ENCODE measurements around the gene RAB11A.

DNA sequence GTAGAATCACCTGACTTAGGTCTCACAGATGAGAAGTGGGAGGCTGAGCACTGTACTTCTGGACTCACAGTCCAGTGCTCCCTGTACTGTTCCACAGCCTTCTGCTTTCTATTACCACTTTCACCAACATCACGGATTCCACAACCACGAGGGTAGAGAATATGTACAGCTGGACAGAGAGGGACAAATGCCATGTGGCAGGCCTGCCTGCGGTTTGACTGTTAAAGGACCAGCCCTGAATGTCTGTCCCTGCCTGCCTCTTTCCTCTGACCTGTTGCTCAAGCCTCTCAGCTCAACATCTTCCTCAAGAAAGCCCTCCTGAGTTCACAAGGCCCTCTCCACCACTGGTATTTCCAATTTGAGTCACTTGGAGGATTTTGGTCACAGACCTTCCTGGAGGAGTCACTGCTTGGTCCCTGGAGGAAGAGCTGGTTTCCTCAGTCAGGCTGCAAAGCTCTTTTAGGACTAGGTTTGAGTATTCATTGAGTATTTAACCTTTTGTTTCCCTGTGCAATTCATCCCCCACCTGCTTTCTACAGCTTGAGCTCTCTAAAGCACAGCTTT, 49.1 kb downstream of the RAB11A start:
- TF ChIP-seq, protein P1, sequence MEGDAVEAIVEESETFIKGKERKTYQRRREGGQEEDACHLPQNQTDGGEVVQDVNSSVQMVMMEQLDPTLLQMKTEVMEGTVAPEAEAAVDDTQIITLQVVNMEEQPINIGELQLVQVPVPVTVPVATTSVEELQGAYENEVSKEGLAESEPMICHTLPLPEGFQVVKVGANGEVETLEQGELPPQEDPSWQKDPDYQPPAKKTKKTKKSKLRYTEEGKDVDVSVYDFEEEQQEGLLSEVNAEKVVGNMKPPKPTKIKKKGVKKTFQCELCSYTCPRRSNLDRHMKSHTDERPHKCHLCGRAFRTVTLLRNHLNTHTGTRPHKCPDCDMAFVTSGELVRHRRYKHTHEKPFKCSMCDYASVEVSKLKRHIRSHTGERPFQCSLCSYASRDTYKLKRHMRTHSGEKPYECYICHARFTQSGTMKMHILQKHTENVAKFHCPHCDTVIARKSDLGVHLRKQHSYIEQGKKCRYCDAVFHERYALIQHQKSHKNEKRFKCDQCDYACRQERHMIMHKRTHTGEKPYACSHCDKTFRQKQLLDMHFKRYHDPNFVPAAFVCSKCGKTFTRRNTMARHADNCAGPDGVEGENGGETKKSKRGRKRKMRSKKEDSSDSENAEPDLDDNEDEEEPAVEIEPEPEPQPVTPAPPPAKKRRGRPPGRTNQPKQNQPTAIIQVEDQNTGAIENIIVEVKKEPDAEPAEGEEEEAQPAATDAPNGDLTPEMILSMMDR (IDR thresholded peaks at IDR 0.05): no peak
- TF ChIP-seq POLR2A (IDR thresholded peaks at IDR 0.05): no peak

All from prostate gland (tissue), 2 donors.